Measurements from ENCODE around the gene C22orf42.
"Not testable (repeated sequence)": the region's sequence is repeated elsewhere in the genome, so short reads cannot be mapped to it uniquely, and the experiment has no call there.

Gene C22orf42

DNA sequence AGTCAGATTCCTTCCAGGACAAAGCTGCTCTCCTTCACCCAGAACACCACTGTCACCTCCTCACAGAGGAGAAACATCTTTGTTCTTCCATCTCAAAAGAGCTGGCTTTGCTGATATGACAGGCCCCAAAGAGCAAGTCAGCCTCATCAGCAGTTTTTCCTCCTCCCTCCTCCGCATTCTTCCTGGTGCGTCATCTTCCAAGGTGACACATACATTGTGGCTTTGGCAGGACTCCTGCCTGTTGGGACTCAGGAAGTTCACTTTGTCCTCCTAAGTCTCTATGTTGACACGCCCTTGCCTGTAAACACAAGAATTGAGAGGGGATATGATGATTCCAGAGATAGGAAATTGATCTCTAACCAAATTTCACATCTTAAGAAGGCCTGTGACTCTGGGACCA, 23.1 kb downstream of the C22orf42 start:
- not testable (repeated sequence) for DNase-seq (ENCODE audit: low read depth, low spot score)

DNA sequence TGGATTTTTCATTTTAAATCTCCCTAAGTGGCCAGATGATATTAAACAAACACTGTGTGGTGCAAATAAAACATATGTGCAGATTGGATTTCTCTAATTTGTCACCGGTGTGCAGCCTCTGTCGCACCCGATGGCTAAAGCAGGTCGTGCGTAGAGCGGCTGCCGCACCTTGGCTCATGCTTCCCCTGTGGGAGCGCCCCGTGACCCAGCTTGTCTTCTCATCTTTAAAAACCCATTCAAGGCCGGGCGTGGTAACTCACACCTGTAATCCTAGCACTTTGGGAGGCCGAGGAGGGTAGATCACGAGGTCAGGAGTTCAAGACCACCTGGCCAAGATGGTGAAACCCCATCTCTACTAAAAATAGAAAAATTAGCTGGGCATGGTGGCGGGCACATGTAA, 24.3 kb downstream of the C22orf42 start:
- DNase-seq (ENCODE audit: low read depth, low spot score), result not testable (repeated sequence)

DNA sequence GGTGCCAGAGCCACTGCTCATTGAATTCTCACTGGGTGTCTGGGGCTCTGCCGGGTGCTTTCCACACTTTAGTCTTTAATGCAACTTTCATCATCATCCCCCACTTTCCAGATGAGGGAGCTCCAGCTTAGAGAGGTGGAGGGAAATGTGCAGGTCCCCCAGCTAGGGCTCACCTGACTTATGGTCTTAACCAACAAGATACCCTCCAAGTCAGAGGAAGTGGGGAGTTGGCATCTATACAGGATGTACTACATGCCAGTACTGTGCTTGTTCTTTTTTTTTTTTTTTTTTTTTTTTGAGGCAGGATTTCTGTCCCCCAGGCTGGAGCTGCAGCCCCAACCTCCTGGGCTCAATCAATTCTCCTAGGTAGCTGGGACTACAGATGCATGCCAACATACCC, 26.3 kb downstream of the C22orf42 start:
- no peak for DNase-seq (ENCODE audit: low read depth, low spot score)

- no peak for DNase-seq (ENCODE audit: low read depth, low spot score)
These were observed 27.0 kb downstream of the C22orf42 start for GRCh38 chr22:32132126-32132525.

- DNase-seq (ENCODE audit: low read depth, low spot score), result no peak
These were observed 28.6 kb downstream of the C22orf42 start for GRCh38 chr22:32130464-32130863.

DNA sequence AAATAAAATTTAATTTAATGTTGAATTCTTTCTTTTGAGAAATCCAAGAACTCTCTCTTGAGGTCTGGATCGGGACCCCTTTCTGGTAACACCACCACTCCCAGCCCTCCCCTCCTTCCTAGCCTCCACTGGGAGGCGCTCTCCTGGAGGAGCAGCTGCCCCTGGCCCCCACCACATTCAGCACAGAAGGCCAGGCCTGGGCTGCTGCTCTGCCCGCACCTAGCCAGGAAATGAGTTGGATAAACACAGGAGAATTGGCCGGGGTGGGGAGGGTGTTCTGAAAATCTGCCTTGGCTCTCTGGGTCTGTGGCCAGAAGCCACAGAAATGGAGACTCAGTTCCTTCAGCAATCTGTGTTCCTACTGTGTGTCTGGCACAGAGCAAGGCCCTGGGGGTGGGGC, 31.2 kb downstream of the C22orf42 start:
- no peak for DNase-seq (ENCODE audit: low read depth, low spot score)

DNA sequence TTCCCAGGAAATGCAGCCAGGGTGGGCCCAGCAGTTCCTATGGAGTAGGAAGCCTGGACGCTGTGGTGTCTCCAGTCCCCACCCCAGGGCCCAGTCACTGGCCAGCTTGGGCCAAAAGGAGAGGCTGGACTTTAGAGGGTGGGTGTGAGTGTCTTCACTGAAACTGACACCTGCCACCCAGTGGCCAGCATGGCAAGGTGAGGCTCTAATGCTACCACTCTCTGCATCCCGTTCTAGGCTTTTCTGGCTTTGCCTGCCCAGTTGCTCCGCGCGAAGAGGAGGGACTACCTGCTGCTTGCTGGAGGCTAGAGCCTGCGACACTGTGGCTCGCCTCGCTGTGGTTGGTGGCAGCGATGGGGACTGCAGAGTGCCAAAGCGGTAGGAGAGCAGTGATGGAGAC, 35.4 kb downstream of the C22orf42 start:
- DNase-seq (ENCODE audit: low read depth, low spot score), result no peak

GRCh38 chr22:32122899-32123298, 36.2 kb downstream of the C22orf42 start:
- no peak for DNase-seq (ENCODE audit: low read depth, low spot score)

DNA sequence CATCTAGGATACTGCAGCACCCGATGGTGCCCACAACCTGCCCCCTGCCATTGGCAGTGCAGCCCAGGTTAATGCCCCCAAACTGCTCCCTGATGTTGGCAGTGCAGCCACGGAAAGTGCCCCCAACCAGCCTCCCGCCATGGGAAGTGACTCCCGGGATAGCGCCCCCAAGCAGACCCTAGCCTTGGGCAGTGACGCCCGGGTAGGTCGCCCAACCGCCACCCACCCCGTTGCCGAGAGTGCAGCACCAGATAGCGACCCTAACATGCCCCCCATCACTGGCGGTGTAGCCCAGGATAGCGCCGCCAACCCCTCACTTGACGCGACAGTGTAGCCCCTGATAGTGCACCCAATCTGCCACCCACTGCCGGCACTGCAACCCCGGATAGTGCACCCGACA, 38.5 kb downstream of the C22orf42 start:
- no peak for DNase-seq (ENCODE audit: low read depth, low spot score)

DNA sequence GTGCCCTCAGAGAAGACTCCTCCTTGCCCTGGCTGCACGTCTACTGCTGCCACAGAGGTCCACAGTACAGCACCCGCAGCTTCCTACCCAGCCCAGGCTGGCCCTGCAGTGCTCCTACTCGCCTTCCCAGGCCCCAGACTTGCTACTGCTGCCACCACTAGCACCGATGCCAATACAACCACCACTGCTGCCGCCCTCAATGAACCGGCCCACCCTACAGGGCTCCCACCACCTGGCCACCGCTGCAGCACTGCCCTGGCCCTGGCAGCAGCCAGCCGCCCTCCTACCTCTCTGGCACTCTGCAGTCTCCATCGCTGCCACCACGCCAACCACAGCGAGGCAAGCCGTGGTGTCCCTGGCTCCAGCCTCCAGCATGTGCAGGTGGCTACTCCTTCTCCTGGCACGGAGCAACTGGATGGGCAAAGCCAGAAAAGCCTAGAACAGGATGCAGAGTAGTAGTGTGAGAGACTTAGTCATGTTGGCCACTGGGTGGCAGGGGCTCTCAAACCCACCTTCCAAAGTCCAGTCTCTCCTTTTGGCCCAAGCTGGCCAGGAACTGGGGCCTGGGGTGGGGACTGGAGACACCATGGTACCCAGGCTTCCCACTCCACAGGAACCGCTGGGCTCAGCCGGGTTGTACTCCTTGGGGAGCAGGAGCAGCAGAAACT, 39.4 kb downstream of the C22orf42 start:
- DNase-seq (ENCODE audit: low read depth, low spot score), result no peak

GRCh38 chr22:32112380-32112779, 46.7 kb downstream of the C22orf42 start:
- DNase-seq (ENCODE audit: low read depth, low spot score), result no peak

- DNase-seq (ENCODE audit: low read depth, low spot score), result no peak
These were observed 52.2 kb downstream of the C22orf42 start for GRCh38 chr22:32106930-32107329.

DNA sequence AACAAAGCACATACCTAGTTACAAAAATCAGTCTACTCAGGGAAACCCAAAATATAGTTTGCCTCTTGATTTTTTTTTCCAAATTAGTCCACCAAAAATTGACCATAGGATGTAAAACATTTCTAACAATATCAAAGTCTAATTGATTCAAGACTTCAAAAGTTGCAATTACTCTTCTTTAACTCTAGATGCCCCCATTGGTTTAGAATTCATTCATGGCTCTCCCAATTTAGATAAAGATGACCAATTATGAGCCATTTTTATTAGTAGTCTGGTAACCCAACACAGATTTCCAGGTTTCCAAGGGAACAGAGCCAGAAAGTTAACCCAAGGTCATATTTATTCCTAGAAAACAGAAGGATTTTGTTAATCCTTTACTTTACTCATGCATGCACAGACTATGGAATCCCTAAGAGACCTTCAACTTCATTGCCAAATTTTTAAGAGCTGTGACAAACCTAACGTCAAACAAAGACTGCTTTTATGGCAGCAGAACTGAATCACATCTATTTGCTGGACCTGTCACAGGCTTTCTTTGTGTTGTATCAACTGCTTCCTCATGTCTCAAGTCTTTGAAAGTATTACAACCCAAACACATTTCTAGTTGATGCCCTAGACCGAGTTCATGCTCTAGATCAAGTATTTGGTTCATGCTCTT, 55.3 kb downstream of the C22orf42 start:
- no peak for DNase-seq (ENCODE audit: low read depth, low spot score)

- DNase-seq (ENCODE audit: low read depth, low spot score), result no peak
These were observed 58.4 kb downstream of the C22orf42 start for GRCh38 chr22:32100711-32101110.

Measured in brain pericyte (primary cell).